ENCODE results near the gene SSTR3.

DNA sequence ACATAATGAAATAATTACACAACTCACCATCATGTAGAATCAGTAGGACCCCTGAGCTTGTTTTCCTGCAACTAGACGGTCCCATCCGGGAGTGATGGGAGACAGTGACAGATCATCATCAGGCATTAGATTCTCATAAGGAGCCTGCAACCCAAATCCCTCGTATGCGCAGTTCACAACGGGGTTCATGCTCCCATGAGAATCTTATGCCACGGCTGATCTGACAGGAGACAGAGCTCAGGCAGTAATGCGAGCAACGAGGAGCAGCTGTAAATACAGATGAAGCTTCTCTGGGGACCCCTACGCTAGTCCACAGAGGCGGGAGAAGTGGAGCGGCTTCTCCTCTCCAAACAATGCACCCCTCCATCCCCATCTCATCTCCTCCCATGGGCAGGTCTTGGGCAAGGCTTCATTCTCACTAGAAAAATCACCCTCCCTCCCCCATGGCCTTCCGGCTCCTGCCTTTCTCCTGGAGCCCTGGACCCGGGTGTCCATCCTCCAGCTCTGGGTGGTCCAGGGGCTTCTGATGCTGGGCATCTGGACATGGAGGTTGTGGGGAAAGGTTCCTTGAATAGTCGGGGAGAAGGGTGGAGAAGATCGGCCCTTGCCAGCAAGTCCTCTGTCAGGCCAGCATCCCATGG lies 48.0 kb upstream of the SSTR3 start:
- TF ChIP-seq GATA2 (IDR thresholded peaks at IDR 0.05; ENCODE audit: low read depth, low read length) = no peak
- TF ChIP-seq GATA3 (IDR thresholded peaks at IDR 0.05; ENCODE audit: low read depth, low read length) = no peak

Data from SH-SY5Y (cell line).